Stimulated activated CD4-positive, alpha-beta T cell treated with anti-CD3 and anti-CD28 coated beads, Interleukin-12 subunit alpha, Interleukin-12 subunit beta, amount 100 ng/mL, for 4 hours (primary cell): Measurements from ENCODE around the gene CHD2.

Experiments used
- DNase-seq: peaks from one replicate; pipeline ENCODE4 v3.0.0-alpha.2; 2020

CHD2 gene

GRCh38 chr15:92885224-92886041, 14.7 kb upstream of the CHD2 start:
- DNase-seq, result no peak

GRCh38 chr15:92886042-92886537, 14.0 kb upstream of the CHD2 start:
- DNase-seq, result no peak

GRCh38 chr15:92886815-92887214, 13.3 kb upstream of the CHD2 start:
- DNase-seq, result no peak

DNA sequence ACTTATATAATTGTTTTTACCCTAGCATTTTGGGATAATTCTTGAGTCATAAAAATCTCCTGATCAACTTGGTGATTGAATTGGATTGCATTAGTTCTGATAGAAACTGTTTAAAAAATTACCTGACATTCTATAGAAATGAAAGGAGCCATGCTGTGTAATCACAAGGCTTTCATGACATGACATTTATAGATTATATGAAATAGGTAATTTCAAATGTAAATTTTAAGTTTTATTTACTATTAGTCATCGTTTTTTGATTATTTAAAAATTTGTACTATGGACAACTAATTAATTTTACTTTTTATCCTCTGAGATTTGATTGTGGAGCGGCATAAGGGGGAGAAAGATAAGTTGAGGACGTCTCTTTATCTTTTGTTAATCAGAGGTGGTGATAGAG, 12.3 kb upstream of the CHD2 start:
- no peak for DNase-seq

DNA sequence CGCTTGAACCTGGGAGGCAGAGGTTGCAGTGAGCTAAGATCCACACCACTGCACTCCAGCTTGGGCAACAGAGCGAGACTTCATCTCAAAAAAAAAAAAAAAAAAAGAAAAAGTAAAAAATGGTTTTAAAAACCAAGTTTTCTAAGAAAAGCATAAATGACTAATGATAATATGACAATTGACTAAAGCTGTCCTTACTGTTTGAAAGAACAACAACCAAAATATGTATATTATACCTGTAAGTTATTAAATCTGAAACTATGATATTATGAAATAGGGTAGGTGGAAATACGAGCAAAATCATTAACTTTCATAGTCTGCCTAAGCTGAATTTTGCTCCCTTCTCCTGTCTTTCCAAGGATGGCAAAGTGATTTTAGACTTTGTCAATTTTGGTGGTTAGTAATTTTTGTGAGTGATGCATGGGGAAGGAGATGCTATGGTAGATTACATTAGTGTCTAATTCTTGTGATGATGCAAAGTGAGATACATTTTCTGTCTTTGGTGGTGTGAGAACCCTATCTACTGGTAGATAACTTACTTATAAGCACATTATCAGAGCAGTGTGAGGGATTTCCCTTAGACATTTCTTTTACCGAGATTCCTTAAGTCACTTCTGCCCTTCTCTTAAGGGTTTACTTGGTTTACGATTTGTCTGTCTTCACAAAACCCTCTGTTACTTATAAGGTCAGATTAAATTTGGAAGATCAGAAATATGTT, 10.6 kb upstream of the CHD2 start:
- no peak for DNase-seq

DNA sequence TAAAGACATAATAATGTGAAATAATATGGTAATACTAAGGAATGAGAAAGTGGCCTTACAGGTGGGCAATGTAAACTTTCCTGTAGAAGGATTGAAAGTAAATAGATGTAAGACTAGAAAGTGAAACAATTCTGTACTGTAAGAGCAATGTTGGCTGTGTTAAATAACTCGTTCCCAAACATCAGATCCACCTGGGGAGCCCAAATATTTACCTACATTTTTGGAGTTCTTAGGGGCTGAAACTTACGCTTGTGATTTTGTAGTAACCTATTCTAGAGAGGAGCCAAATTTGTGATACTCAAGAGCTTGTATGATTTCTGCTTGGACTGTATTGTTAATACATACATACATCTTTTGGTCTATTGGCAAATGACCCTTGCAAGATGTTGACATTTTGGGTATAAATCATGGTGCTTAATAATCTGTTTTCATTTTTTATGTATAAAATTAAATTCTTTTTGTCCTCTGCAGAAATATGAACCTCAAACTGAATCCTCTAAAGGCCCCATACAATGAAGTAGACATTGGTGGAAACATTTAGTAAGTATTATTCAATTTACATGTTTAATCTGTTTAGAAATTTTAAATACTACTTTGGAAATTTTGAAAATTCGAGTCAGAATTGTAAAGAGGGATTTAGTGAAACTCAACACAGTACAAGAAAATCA, 8.5 kb upstream of the CHD2 start:
- DNase-seq, result no peak

GRCh38 chr15:92892201-92892555, 7.9 kb upstream of the CHD2 start:
- no peak for DNase-seq

DNA sequence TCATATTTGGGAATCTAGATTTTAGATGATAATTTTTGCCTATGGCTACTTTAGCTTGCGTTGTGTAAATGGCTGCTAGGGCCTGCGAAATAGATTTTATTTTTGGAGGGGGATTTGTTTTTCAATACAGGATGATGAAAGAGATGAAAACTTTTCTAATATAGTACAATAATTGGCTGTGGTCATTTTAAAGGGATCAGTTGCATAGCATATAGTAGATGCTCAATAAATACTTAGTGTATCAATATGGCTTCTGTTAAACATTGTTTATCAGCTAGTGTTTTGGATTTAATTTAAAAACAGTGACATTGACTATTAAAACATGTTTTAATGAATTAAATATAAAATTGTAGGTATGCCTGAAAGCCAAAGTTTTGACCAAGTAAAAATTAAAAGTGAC, 6.9 kb upstream of the CHD2 start:
- no peak for DNase-seq

DNA sequence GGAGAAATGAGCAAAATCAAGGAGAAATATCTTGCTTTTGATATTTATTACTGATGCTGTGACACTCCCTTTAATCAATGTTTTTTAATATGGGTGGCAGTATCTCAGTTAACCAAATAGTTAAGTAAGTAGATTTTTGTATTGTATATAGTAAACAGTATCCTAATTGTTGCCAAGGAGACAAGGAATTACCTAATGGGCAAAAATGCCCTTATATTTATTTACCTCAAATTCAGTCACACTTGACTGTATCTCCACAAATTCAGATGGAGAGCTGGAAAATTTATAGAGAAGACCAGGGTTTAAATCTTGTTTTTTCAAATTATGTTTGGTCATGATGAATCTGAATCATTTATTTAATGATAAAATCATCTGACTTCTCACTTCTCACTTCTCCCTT, 3.6 kb upstream of the CHD2 start:
- DNase-seq, result no peak

GRCh38 chr15:92897620-92898019, 2.5 kb upstream of the CHD2 start:
- no peak for DNase-seq

- DNase-seq, result no peak
Observed at GRCh38 chr15:92898988-92899582, 1.0 kb upstream of the CHD2 start.

DNA sequence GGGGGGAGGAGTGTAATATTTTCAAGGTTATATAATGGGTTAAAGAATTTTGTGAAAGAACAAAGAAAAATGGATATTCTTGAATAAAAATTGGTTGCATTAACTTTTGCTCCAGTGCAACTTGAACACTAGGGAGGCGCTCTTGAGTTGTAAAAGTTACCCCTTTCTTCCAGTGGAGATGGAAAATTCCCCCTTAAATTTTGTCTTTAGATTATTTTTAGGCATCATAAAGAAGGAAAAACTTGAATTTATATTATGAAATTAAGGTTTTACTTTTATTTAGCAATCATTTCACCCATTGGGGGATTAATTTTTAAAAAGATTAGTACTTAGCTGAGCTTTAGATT, 550 bp upstream of the CHD2 start:
- no peak for DNase-seq

- no peak for DNase-seq
Observed at GRCh38 chr15:92900731-92901071, 577 bp downstream of the CHD2 start.

DNA sequence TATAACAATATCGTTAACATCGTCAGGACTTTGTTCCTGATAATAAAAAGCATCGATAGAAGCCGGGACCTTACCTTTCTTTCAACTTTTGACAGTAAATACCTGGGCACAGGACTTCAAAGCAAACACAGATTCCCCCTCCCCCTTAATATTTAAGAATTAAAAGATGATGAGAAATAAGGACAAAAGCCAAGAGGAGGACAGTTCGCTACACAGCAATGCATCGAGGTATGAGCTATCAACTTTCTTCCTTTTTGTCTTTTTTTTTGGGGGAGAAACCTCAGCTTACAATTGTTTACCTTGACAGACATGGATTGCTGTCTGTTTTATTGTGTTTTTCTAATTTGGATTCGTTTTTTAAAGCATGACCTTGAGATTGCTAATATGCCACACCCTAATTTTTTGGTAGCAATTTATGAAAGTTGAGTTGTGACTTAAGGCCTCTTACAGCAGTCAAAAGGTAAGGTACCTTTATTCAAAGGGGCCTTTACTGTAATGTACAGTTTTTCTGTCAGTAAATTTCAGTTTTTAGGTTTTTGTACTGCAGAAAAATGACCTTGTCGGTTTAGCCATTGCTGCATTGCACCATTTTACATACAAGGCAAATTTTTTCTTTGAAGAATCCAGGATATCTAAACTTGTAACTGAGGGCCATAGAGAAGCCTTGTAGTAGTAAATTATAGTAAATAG, 1.1 kb downstream of the CHD2 start:
- no peak for DNase-seq

DNA sequence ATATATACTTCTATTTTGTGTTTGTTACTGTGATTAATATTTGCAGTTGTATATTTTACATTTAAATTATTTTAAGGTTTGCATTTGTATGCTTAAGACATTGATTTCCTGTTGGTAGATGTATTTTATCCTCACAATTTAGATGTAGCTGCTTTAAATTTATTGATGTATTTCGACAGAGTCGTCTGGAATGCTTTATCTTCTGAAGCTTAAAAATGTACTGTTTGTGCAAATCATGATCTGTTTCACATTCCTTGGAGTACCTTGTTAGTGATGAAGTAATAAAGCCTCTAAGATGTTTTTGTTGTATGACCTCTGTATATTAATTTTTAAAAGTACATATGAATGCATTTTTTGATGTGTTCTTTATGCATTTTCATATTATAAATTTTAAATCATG, 1.9 kb downstream of the CHD2 start:
- no peak for DNase-seq

GRCh38 chr15:92902737-92903593, 2.8 kb downstream of the CHD2 start:
- no peak for DNase-seq

DNA sequence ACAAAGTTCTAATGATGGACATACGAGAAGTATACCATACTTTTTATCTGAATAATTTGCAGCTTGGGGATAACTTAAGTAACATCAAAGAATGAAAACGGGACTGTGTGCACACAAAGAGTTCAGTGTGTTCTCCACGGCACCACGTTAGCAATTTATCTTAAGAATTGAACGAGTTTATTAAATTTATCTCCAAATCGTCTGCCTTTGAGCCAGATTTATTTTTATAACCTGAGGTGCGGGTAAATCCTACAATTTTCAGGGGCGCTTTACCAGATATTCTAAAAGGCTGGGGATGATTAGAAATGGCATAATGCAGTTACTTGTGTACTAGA, 3.5 kb downstream of the CHD2 start:
- no peak for DNase-seq

DNA sequence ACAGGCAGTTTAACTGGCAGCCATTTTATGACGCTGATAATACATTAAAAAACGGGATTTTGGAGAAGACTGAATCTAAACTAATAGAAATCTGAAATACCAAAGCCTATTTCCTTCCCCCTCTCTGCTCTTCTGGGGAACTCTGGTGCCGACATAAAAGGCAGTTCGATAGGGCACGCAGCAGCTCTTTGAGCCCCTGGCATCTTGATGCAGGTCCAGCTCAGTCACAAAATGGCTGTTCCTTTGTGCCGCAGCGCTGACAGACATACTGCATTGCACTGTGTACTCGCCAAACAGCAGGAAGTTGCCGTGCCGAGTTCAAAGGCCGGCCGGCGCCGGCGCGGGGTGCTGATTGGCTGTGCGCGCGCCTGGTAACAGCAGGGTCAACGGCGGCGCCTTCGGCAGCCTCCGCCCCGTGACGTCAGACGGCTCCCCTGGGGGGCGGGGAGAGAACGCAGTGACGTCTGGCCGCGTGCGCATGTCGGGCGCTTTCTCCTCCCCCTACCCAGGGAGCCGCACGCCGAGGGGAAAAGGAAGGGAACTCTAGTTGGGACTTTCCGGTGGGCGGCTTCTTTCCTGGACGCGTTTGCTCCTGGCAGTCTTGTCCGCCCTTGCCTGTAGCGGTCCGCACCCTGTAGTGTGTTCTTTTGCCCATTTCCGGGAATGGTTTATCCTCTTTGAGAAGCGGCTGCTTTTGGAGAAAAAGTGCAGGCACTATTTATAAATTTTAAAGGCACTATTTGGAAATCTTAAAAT, 4.0 kb downstream of the CHD2 start:
- peak; percentile 98 for DNase-seq

DNA sequence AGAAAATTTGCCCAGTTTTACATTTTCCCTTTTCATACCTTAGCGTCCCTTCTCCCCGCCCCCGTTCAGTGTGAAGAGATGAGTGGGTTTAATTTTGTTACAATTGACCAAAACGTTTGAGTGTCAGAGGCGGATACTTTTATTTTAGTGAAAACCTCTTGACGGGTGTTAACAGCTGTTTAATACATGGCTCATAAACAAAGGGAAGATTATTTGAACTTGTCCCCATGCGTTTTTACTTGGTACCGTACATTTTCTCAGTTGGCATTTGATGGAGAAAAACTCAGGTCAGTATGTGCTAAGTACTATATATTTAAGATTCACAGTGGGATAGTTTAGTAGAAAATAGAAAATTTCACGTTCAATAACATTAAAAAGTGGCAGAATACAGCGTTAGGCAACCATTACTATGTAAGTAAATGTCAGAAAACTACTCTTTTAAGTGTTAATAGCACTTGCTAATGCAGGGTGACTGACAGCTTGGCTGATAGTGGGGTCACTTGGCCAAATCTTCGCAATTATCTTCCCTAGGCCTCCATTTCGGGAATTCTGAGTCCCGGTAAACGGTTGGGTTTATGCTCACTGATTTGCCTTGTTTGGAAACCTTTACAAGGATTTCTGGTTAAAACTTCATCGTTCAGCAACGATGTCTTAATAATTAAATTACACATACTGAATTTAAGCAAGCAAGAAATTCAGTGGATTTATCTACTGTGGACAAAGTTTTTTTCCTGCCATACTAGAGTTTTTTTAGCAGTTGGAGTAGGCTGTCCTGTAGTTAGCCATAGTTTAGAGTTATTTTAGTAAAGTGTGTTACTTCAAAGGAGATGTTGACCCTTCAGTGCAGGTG, 4.8 kb downstream of the CHD2 start:
- no peak for DNase-seq

DNA sequence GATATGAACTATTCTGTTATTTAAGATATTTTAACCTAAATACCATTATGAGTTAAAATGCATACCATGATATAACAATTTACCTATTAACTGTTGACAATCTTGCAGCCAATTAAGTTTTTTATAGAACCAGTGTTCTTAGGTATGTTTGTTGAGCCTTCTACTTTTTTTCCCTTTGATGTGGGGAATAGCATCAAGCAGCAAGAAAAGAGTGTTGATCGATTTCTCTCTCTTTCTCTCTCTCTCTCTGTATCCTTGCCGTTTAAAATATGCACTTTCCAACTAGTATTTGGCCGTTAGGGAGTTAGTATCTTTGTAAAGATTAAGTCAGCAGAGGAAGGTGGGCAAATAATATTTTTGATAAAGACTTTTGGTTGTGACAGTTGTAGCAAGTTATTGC, 5.9 kb downstream of the CHD2 start:
- DNase-seq, result no peak
